H9 (cell line): ENCODE results near the gene GPR183. TPM values are rescaled to one million over a fixed set of nuclear protein-coding genes. Genes with fewer than 3 reads are reported as not detected.
A peak's percentile ranks its signal among the peaks of the same experiment; 100 is the strongest.

ENCODE experiments used
- DNase-seq: peaks from one replicate; pipeline ENCODE4 v3.0.0-alpha.2; 2017
- H2AFZ ChIP-seq: one replicate; pipeline ENCODE4 v1.6.1; 2013; ENCODE audit warnings: mild to moderate bottlenecking, low read length, control low read depth, moderate library complexity
- H2AK5ac ChIP-seq: 2 replicates; pipeline ENCODE4 v1.6.1; 2013; ENCODE audit warnings: low read length, control low read depth, mixed read lengths; ENCODE audit not compliant: insufficient read length
- H2BK120ac ChIP-seq: one replicate; pipeline ENCODE4 v1.6.1; 2013; ENCODE audit warnings: low read depth, mild to moderate bottlenecking, low read length, control low read depth, inconsistent platforms; ENCODE audit not compliant: poor library complexity, severe bottlenecking
- H2BK12ac ChIP-seq: 2 replicates; pipeline ENCODE4 v1.6.1; 2013; ENCODE audit warnings: low read length, control low read depth, mixed read lengths, low read depth; ENCODE audit not compliant: insufficient read length
- H2BK15ac ChIP-seq: 2 replicates; pipeline ENCODE4 v1.6.1; 2013; ENCODE audit warnings: low read depth, low read length, control low read depth
- H2BK20ac ChIP-seq: one replicate; pipeline ENCODE4 v1.6.1; 2013; ENCODE audit warnings: low read depth, mild to moderate bottlenecking, low read length, control low read depth, inconsistent platforms; ENCODE audit not compliant: poor library complexity, severe bottlenecking
- H2BK5ac ChIP-seq: 2 replicates; pipeline ENCODE4 v1.6.1; 2013; ENCODE audit warnings: low read length, control low read depth, mixed read lengths; ENCODE audit not compliant: insufficient read length
- H3K14ac ChIP-seq: 2 replicates; pipeline ENCODE4 v1.6.1; 2013; ENCODE audit warnings: low read length, control low read depth; ENCODE audit not compliant: insufficient read depth
- H3K18ac ChIP-seq: 2 replicates; pipeline ENCODE4 v1.6.1; 2013; ENCODE audit warnings: low read depth, mild to moderate bottlenecking, mixed read lengths, low read length, control low read depth; ENCODE audit not compliant: insufficient read length
- H3K23ac ChIP-seq: 2 replicates; pipeline ENCODE4 v1.6.1; 2013; ENCODE audit warnings: low read length, control low read depth, mixed read lengths, low read depth; ENCODE audit not compliant: insufficient read length
- H3K23me2 ChIP-seq: 2 replicates; pipeline ENCODE4 v1.6.1; 2013; ENCODE audit warnings: low read depth, mild to moderate bottlenecking, mixed read lengths, low read length, control low read depth; ENCODE audit not compliant: insufficient read length, poor library complexity, severe bottlenecking
- H3K27ac ChIP-seq: 2 replicates; pipeline ENCODE4 v1.5.1; 2013; ENCODE audit warnings: low read length, control low read depth, mixed read lengths, low read depth; ENCODE audit not compliant: insufficient read length
- H3K27me3 ChIP-seq: 2 replicates; pipeline ENCODE4 v1.6.1; 2013; ENCODE audit warnings: low read length, control low read depth, inconsistent platforms; ENCODE audit not compliant: insufficient read depth
- H3K4ac ChIP-seq: 2 replicates; pipeline ENCODE4 v1.6.1; 2013; ENCODE audit warnings: low read depth, mild to moderate bottlenecking, control low read depth, inconsistent platforms, low read length, moderate library complexity
- H3K4me1 ChIP-seq: 2 replicates; pipeline ENCODE4 v1.6.1; 2013; ENCODE audit warnings: low read length, control low read depth, inconsistent platforms; ENCODE audit not compliant: insufficient read depth
- H3K4me2 ChIP-seq: 2 replicates; pipeline ENCODE4 v1.6.1; 2013; ENCODE audit warnings: low read length, control low read depth, mixed read lengths; ENCODE audit not compliant: insufficient read length, insufficient read depth
- H3K56ac ChIP-seq: 2 replicates; pipeline ENCODE4 v1.6.1; 2013; ENCODE audit warnings: low read depth, mild to moderate bottlenecking, mixed read lengths, low read length, control low read depth; ENCODE audit not compliant: insufficient read length
- H3K79me1 ChIP-seq: 2 replicates; pipeline ENCODE4 v1.6.1; 2013; ENCODE audit warnings: low read depth, mild to moderate bottlenecking, moderate library complexity, low read length, control low read depth, inconsistent platforms; ENCODE audit not compliant: insufficient read depth, poor library complexity, severe bottlenecking
- H3K79me2 ChIP-seq: 2 replicates; pipeline ENCODE4 v1.6.1; 2013; ENCODE audit warnings: low read length, control low read depth, inconsistent platforms; ENCODE audit not compliant: insufficient read depth
- H3K9ac ChIP-seq: 2 replicates; pipeline ENCODE4 v1.6.1; 2013; ENCODE audit warnings: low read length, control low read depth, mixed read lengths; ENCODE audit not compliant: insufficient read length; ENCODE audit errors: extremely low read depth
- H3K9me3 ChIP-seq: one replicate; pipeline ENCODE4 v1.6.1; 2013; ENCODE audit warnings: low read depth, low read length, inconsistent platforms; ENCODE audit not compliant: control insufficient read depth
- H3T11ph ChIP-seq: one replicate; pipeline ENCODE4 v1.6.1; 2013; ENCODE audit warnings: mild to moderate bottlenecking, low read length, control low read depth, inconsistent platforms
- H4K20me1 ChIP-seq: one replicate; pipeline ENCODE4 v1.6.1; 2013; ENCODE audit not compliant: control insufficient read depth, insufficient read length, insufficient read depth
- H4K5ac ChIP-seq: 2 replicates; pipeline ENCODE4 v1.6.1; 2013; ENCODE audit warnings: low read depth, mild to moderate bottlenecking, mixed read lengths, low read length, control low read depth; ENCODE audit not compliant: insufficient read length
- H4K8ac ChIP-seq: replicated peaks from 2 replicates; pipeline ENCODE4 v1.6.1; 2013; ENCODE audit warnings: low read length, control low read depth, mixed read lengths, low read depth; ENCODE audit not compliant: insufficient read length
- H4K91ac ChIP-seq: 2 replicates; pipeline ENCODE4 v1.6.1; 2013; ENCODE audit warnings: low read depth, mild to moderate bottlenecking, moderate library complexity, mixed read lengths, low read length, control low read depth; ENCODE audit not compliant: insufficient read length
- H3K27ac Mint-ChIP-seq, 3 experiments: 2 replicates in 2 of 3; 3 replicates in 1 of 3; pipeline ENCODE4 v1.8.0; 2020 to 2021; ENCODE audit warnings: mixed read lengths in 3 of 3, mild to moderate bottlenecking in 1 of 3, moderate library complexity in 1 of 3
- H3K27me3 Mint-ChIP-seq: 2 replicates; pipeline ENCODE4 v1.8.0; 2021; ENCODE audit warnings: low read depth, mild to moderate bottlenecking, moderate library complexity, mixed read lengths
- H3K36me3 Mint-ChIP-seq, 3 experiments: 2 replicates in 2 of 3; 3 replicates in 1 of 3; pipeline ENCODE4 v1.8.0; 2020 to 2021; ENCODE audit warnings: low read depth in 3 of 3, mixed read lengths in 3 of 3; ENCODE audit not compliant: insufficient read depth in 1 of 3
- H3K4me1 Mint-ChIP-seq, 2 experiments: 2 replicates each; pipeline ENCODE4 v1.8.0; 2020; ENCODE audit warnings: mixed read lengths in 2 of 2
- H3K4me3 Mint-ChIP-seq, 2 experiments: 2 replicates in 1 of 2; 3 replicates in 1 of 2; pipeline ENCODE4 v1.8.0; 2020 to 2021; ENCODE audit warnings: mild to moderate bottlenecking in 2 of 2, mixed read lengths in 2 of 2, moderate library complexity in 1 of 2
- H3K9me3 Mint-ChIP-seq, 2 experiments: 2 replicates in 1 of 2; 3 replicates in 1 of 2; pipeline ENCODE4 v1.8.0; 2020; ENCODE audit warnings: mild to moderate bottlenecking in 2 of 2, mixed read lengths in 2 of 2, moderate library complexity in 1 of 2
- WGBS: extraction: QIAGEN DNeasy Blood & Tissue Kit; methylation state at CpG from one replicate; pipeline ENCODE4 v1.1.7; 2013; ENCODE audit warnings: missing lambda C conversion rate, low lambda C conversion rate, mixed read lengths; ENCODE audit not compliant: insufficient read length; ENCODE audit errors: extremely low coverage; 5-methylcytosine and 5-hydroxymethylcytosine counted together
- total RNA-seq: library from RNA; stranded (reverse); gene quantifications from 2 replicates; pipeline ENCODE4 v1.2.1, GENCODE V29; 2021
- TF ChIP-seq, protein P1 (sequence below): fragments of 200-600 bp; sonication (generic); conservative IDR thresholded peaks from 3 replicates; pipeline ENCODE4 v1.8.0; 2021; ENCODE audit warnings: antibody characterized with exemption, mild to moderate bottlenecking

The GPR183 gene
- total RNA-seq, 1 experiment from 2014 or later, result not detected

DNA sequence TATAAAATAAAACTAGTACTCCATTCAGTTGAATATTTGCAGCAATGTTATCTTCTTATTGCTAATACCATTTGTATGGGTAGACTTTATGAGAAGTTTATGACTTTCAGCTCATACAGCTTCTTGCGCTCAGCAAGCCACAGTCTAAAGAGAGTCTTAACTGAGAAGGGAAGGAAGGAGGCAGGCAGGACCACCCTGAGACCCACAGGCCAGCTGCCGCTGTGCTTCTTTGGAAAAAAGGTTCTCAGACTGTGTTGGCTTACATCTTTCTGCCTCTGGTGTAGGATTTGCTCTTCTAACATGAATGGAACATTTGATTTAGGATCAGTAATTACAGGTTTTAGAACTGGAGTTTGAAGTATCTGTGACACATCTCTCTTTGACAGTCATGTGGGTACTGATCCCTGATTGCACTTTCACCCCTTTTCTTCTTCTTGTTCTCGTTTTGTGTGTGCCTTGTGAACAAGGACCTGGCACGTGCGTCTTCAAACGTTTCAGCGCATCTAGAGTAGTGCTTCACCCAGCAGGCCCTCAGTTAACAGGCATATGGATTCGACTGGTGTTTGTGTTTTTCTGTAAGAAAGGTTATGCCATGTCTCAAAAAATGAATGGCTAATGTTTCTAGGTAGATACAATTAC, 41.9 kb downstream of the GPR183 start:
- Histone ChIP-seq H3K9me3 (no peaks in the 10 kb centered on the region), H3K27ac (no peak overlapping the region)

More for the DNA sequence above, 41.9 kb downstream of the GPR183 start:
- no peaks in the 10 kb centered on the region for H3K79me2 ChIP-seq
- H3K4me1 ChIP-seq, result no peaks in the 10 kb centered on the region
- no peak overlapping the region for H4K5ac ChIP-seq
- H2BK12ac ChIP-seq, result no peak overlapping the region
- H3K23ac ChIP-seq, result no peak overlapping the region
- WGBS, result no CpG with 5 or more reads among the region's 8 CpGs
- H2AK5ac ChIP-seq, result no peak overlapping the region
- no peak overlapping the region for H3K4me3 Mint-ChIP-seq
- no peak overlapping the region for H3K9ac ChIP-seq
- H3K4me2 ChIP-seq, result no peak overlapping the region
- H3K4ac ChIP-seq, result no peak overlapping the region
- no peak overlapping the region for H2BK15ac ChIP-seq
- peaks cover 0 to 1% (median 0%) of the 10 kb centered on the region in 3 experiments; a peak in 1 of 7 replicates for H3K36me3 Mint-ChIP-seq
- no peak overlapping the region for H4K91ac ChIP-seq
- peaks cover 3% of the 10 kb centered on the region in 2 experiments; a peak in 2 of 4 replicates for H3K4me1 Mint-ChIP-seq
- H3K18ac ChIP-seq, result no peak overlapping the region
- H4K20me1 ChIP-seq, result no peaks in the 10 kb centered on the region
- no peak overlapping the region for H2AFZ ChIP-seq
- no peak overlapping the region for H2BK120ac ChIP-seq
- no peak overlapping the region for H3K56ac ChIP-seq
- H4K8ac ChIP-seq, result no peak overlapping the region
- no peaks in the 10 kb centered on the region for H3K27me3 ChIP-seq
- H3K14ac ChIP-seq, result no peak overlapping the region
- no peaks in the 10 kb centered on the region for H3K23me2 ChIP-seq
- peak overlapping the region; percentile 0 to 36 (median 3); a peak in 5 of 7 replicates for H3K27ac Mint-ChIP-seq
- no peaks in the 10 kb centered on the region; the same call in 1 of the 2 replicates for H3K27me3 Mint-ChIP-seq
- no peak overlapping the region for H3T11ph ChIP-seq
- H2BK20ac ChIP-seq, result no peak overlapping the region
- no peak for DNase-seq
- TF ChIP-seq, protein P1, sequence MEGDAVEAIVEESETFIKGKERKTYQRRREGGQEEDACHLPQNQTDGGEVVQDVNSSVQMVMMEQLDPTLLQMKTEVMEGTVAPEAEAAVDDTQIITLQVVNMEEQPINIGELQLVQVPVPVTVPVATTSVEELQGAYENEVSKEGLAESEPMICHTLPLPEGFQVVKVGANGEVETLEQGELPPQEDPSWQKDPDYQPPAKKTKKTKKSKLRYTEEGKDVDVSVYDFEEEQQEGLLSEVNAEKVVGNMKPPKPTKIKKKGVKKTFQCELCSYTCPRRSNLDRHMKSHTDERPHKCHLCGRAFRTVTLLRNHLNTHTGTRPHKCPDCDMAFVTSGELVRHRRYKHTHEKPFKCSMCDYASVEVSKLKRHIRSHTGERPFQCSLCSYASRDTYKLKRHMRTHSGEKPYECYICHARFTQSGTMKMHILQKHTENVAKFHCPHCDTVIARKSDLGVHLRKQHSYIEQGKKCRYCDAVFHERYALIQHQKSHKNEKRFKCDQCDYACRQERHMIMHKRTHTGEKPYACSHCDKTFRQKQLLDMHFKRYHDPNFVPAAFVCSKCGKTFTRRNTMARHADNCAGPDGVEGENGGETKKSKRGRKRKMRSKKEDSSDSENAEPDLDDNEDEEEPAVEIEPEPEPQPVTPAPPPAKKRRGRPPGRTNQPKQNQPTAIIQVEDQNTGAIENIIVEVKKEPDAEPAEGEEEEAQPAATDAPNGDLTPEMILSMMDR, result no peak
- H3K9me3 Mint-ChIP-seq, result no peaks in the 10 kb centered on the region
- H3K79me1 ChIP-seq, result no peaks in the 10 kb centered on the region
- no peak overlapping the region for H2BK5ac ChIP-seq
